Heart right ventricle (tissue), 16 donors: Measurements from ENCODE around the gene SMPDL3A. TPM values are rescaled to one million over a fixed set of nuclear protein-coding genes. Genes with fewer than 3 reads are reported as not detected.
A peak's percentile ranks its signal among the peaks of the same experiment; 100 is the strongest.
"Not testable (repeated sequence)": the region's sequence is repeated elsewhere in the genome, so short reads cannot be mapped to it uniquely, and the experiment has no call there.

Experiments
- ATAC-seq, 8 donors: fragments of 200-7000 bp; cut with Tn5 transposase; one replicate each; pipeline ENCODE4 v1.9.1; 2020; ENCODE audit warnings: mild to moderate bottlenecking in 8 of 8, moderate library complexity in 8 of 8, moderate number of reproducible peaks in 1 of 8
- DNase-seq, 2 donors: peaks; one replicate each; pipeline ENCODE4 v3.0.0-alpha.2; 2020
- H3K27ac ChIP-seq, 10 donors: fragments of 200-600 bp; sonication (generic) in 2 of 10; one replicate each; pipeline versions ENCODE4 v1.5.0 to v1.8.0; 2020 to 2022; ENCODE audit warnings: mild to moderate bottlenecking in 3 of 10
- H3K27me3 ChIP-seq, 7 donors: fragments of 200-600 bp; one replicate each; pipeline ENCODE4 v1.8.0; 2021 to 2022; ENCODE audit warnings: mild to moderate bottlenecking in 2 of 7
- H3K36me3 ChIP-seq, 9 donors: fragments of 200-600 bp; sonication (generic) in 1 of 9; one replicate each; pipeline versions ENCODE4 v1.5.0 to v1.8.0; 2020 to 2022; ENCODE audit warnings: mild to moderate bottlenecking in 2 of 9
- H3K4me1 ChIP-seq, 9 donors: fragments of 200-600 bp; sonication (generic) in 1 of 9; one replicate each; pipeline versions ENCODE4 v1.5.0 to v1.8.0; 2020 to 2022; ENCODE audit warnings: mild to moderate bottlenecking in 4 of 9
- H3K4me3 ChIP-seq, 10 donors: fragments of 200-600 bp; sonication (generic) in 2 of 10; one replicate each; pipeline versions ENCODE4 v1.5.0 to v1.8.0; 2020 to 2022; ENCODE audit warnings: mild to moderate bottlenecking in 7 of 10, moderate library complexity in 2 of 10
- H3K9me3 ChIP-seq, 11 donors: fragments of 200-600 bp in 10 of 11; sonication (generic) in 2 of 11; one replicate each; pipeline versions ENCODE4 v1.5.0 to v1.8.0; 2013 to 2022; ENCODE audit warnings: mild to moderate bottlenecking in 2 of 11, control low read depth in 1 of 11, moderate library complexity in 1 of 11
- CTCF ChIP-seq, 9 donors: fragments of 200-600 bp; sonication (generic) in 2 of 9; IDR thresholded peaks; one replicate each; pipeline versions ENCODE4 v1.5.0 to v1.8.0; 2021 to 2022; ENCODE audit warnings: antibody characterized with exemption in 9 of 9, mild to moderate bottlenecking in 5 of 9, moderate library complexity in 1 of 9
- WGBS, 2 donors: extraction: QIAGEN DNeasy Blood & Tissue Kit; methylation state at CpG; one replicate each; pipeline ENCODE4 v1.1.7; 2013; ENCODE audit warnings: inconsistent platforms in 1 of 2; 5-methylcytosine and 5-hydroxymethylcytosine counted together
- intact Hi-C, 10 donors: fragments of 100-400 bp; cut with DNase I; formaldehyde crosslinking; loops; one replicate each; pipeline versions ENCODE4 v1.11.1 to v1.14.2; 2022
- long read RNA-seq, 3 donors: library from polyadenylated mRNA; unstranded; transcript quantifications; one replicate each; pipeline ENCODE4 v2.0.0, GENCODE V29; 2020 to 2021
- polyA plus RNA-seq, 2 donors: library from polyadenylated mRNA; stranded (reverse); fragments of 200-250 nt; gene quantifications; one replicate each; pipeline ENCODE4 v1.2.3, GENCODE V29; 2013
- total RNA-seq, 10 donors: library from RNA; stranded (reverse); fragmentation: NEBNext Ultra II Directional in 3 of 10; extraction: Animal tissue kit (Norgen Biotek cat#: 25700) in 3 of 10; gene quantifications; one replicate each; pipeline versions ENCODE4 v1.2.1 to v1.2.4, GENCODE V29; 2021 to 2023
- donor health status: Arrhythmogenic right ventricular cardiomyopathy.
- donor health status: ischemic (EF 13 %, LVEDD 7.1; RV severe dilation, severe dysfunction).
- donor health status: healthy with polysubstance abuse.
- donor health status: DM: no; HTN: yes; CAD: no.
- donor health status: DM: no; HTN: no; CAD: no.
- donor health status: ischemic (EF 25% LVEDD 6.9; RV normal size, moderate dysfunction).
- donor health status: ischemic (EF 25% LVEDD 5.7; RV mildly dilated, moderate dysfunction).
- donor health status: healthy.
- donor health status: DM: yes; HTN: yes; CAD: no.
- donor health status: Ischemic cardiomyopathy.
- donor health status: ischemic (EF 35%, LVEDD 5.7; RV mildly dilated, moderate dysfunction).
- donor health status: nonischemic (EF 11% LVEDD 7.7; RV severe dilation, severe dysfunction).
- donor health status: DM: yes; HTN: yes; CAD: no.
- donor health status: PGD.
- donor health status: ischemic (EF 29% LVEDD 5.4; RV normal size, mild dysfunction).
- donor health status: nonischemic (EF 23%, LVEDD 6.1; RV moderate dilation, normal function).

Gene SMPDL3A, protein sequence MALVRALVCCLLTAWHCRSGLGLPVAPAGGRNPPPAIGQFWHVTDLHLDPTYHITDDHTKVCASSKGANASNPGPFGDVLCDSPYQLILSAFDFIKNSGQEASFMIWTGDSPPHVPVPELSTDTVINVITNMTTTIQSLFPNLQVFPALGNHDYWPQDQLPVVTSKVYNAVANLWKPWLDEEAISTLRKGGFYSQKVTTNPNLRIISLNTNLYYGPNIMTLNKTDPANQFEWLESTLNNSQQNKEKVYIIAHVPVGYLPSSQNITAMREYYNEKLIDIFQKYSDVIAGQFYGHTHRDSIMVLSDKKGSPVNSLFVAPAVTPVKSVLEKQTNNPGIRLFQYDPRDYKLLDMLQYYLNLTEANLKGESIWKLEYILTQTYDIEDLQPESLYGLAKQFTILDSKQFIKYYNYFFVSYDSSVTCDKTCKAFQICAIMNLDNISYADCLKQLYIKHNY
- total RNA-seq (1 to 10 TPM; 2.5 to 6.7 (median 3.3) TPM), polyA plus RNA-seq (1 to 10 TPM; 4.6 to 5.4 TPM)
- long read RNA-seq, donor 1, partial matches to known transcripts, result 2 of 13 reads
- long read RNA-seq, donor 1, other reads (novel, unspliced or antisense), result 7 of 13 reads
- long read RNA-seq, donor 2, partial matches to known transcripts, result 1 of 7 reads
- long read RNA-seq, donor 2, other reads (novel, unspliced or antisense), result 4 of 7 reads
- long read RNA-seq, donor 3, partial matches to known transcripts, result 1 of 9 reads
- long read RNA-seq, donor 3, other reads (novel, unspliced or antisense), result 7 of 9 reads

- Histone ChIP-seq H3K36me3 (no peaks in the 10 kb centered on the region), H3K27ac (peak within 1 kb of the TSS; percentile 82 to 94 (median 94)), H3K9me3 (no peaks in the 10 kb centered on the region), H3K4me3 (peak within 1 kb of the TSS; percentile 60 to 93 (median 80)), H3K4me1 (peaks cover 0 to 32% (median 17%) of the 10 kb centered on the region in 9 donors), H3K27me3 (peaks cover 0 to 5% (median 0%) of the 10 kb centered on the region in 7 donors)
- ATAC-seq (peak; percentile 86 to 97 (median 91)), DNase-seq (peak; percentile 55 to 72)
- TF ChIP-seq CTCF (IDR thresholded peaks at IDR 0.05), result peak in 7 of 9 donors; percentile 2 to 67 (median 50)
- intact Hi-C loops, result no loop called here
- 0 to 1% methylated on average over 71 of the region's 71 CpGs for WGBS, 2 donors
Measured at GRCh38 chr6:122789182-122790027, at the start of gene SMPDL3A. Gene SMPDL3A, plus strand, starts transcription at chr6:122789258. Its CDS starts 89 bp downstream, at chr6:122789347.

GRCh38 chr6:122740091-122740490 is 49.0 kb upstream of the SMPDL3A start:
- Histone ChIP-seq H3K4me3 (no peak overlapping the region), H3K9me3 (no peaks in the 10 kb centered on the region), H3K4me1 (no peaks in the 10 kb centered on the region), H3K36me3 (no peaks in the 10 kb centered on the region), H3K27ac (no peak overlapping the region), H3K27me3 (peaks cover 0 to 29% (median 12%) of the 10 kb centered on the region in 7 donors)
- DNase-seq (no peak), ATAC-seq (no peak)
- 94 to 96% methylated on average over 2 of the region's 2 CpGs for WGBS, 2 donors
- TF ChIP-seq CTCF (IDR thresholded peaks at IDR 0.05), result no peak
- intact Hi-C loops, result no loop called here

GRCh38 chr6:122740936-122741335 is 48.1 kb upstream of the SMPDL3A start:
- WGBS, 2 donors, result 8 to 21% methylated on average over 2 of the region's 2 CpGs
- no peak for DNase-seq
- no peak for TF ChIP-seq CTCF (IDR thresholded peaks at IDR 0.05)
- H3K9me3 ChIP-seq, result no peaks in the 10 kb centered on the region
- ATAC-seq, result no peak
- intact Hi-C loops, result no loop called here
- no peak overlapping the region for H3K4me3 ChIP-seq
- H3K27ac ChIP-seq, result no peak overlapping the region
- peaks cover 0 to 26% (median 12%) of the 10 kb centered on the region in 7 donors for H3K27me3 ChIP-seq
- no peaks in the 10 kb centered on the region for H3K4me1 ChIP-seq
- H3K36me3 ChIP-seq, result no peaks in the 10 kb centered on the region

DNA sequence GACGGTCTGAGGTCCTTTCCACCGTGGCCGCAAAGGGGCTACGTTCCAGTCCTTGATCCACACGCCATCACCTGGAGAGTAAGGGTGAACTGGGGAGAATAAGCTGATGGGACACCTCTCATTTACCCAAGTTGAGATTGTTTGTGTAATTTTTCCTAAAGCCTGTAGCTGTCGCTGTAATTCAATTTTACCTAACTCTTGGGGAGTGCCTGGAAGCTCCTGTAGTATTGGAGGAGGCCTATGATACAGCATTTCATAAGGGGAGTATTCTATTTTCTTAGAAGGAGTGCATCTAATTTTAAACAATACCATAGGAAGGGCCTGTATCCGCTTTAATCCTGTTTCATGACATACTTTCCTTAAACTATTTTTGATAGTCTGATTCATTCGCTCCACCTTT is 44.8 kb upstream of the SMPDL3A start:
- H3K27ac ChIP-seq, result not testable (repeated sequence)

DNA sequence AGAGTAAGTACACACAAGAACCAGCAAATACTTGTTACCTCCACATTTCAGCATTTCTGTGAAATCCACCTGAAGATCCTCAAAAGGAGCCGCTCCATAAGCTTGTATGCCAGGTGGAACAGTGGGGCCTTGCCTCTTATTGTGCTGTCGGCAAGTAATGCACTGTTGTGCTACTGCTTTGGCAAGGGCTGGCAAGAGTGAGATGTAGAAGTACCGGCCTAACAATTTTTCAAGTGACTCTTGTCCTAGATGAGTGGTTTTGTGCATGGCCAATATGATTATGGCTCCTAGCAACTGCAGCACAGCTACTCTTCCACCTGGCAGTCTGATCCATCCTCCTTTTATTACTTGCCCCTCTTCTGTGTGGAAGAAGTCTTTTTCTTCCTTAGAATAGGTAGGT is 44.2 kb upstream of the SMPDL3A start:
- ATAC-seq, H3K36me3 ChIP-seq, H3K9me3 ChIP-seq, DNase-seq, H3K4me1 ChIP-seq, H3K4me3 ChIP-seq, H3K27ac ChIP-seq: not testable (repeated sequence)
- intact Hi-C loops, result loop anchor here in 2 of 10 donors (5.0 kb wide), 1 partner anchor 92 kb away; no protein-coding TSS in a partner anchor
- WGBS, 2 donors, result 70 to 76% methylated on average over 3 of the region's 3 CpGs
- peaks cover 0 to 14% (median 7%) of the 10 kb centered on the region in 7 donors for H3K27me3 ChIP-seq

More for the DNA sequence above, 44.8 kb upstream of the SMPDL3A start:
- ATAC-seq, H3K9me3 ChIP-seq, DNase-seq, H3K4me1 ChIP-seq, intact Hi-C loops, H3K4me3 ChIP-seq, H3K36me3 ChIP-seq: not testable (repeated sequence)
- TF ChIP-seq CTCF (IDR thresholded peaks at IDR 0.05), result peak in 7 of 9 donors; percentile 27 to 47 (median 38)
- WGBS, 2 donors, result 33 to 34% methylated on average over 8 of the region's 8 CpGs
- peaks cover 0 to 15% (median 9%) of the 10 kb centered on the region in 7 donors for H3K27me3 ChIP-seq
